ENCODE results near the gene RELL2.

The RELL2 gene

DNA sequence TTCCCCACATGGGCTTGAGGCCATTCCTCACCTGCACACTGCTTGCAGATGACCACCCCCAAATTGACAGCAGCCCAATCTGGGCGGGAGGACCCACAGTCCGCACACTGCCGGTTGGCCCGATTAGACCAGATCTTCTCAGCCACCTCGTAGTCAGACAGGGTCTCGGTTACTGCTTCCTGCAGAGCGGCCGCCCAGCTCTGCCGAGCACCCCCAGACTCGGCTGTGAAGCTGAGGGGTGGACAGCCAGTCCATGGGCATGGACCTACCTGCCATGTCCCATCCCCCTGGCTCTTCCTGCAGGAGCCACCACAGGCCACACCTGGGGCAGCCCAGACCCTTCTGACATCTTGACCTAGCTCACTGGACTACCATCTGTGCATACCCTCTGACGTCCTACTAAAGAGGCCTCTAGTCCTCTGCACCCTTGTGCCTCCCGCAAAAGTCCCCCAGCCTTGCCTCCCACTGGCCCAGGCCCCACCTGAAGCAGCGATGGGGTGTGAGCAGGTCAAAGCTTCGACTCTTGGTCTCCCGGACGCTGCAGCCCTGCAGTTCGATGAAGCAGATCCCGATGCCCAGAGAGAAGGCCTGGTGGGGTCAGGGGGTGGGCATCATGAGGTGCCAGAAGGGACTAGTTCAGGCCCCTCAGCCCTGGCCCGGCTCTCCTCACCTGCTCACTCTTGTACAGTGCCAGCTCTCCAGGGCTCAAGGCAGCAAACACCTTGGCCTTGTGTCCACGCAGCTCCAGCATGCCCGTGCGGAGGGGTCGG lies 35.5 kb downstream of the RELL2 start:
- no peak for DNase-seq (ENCODE audit: low read depth)
- in situ Hi-C loops (cut with HindIII; ENCODE audit: low sequenced_read_pairs): no loop called here
- TF ChIP-seq, protein P1, sequence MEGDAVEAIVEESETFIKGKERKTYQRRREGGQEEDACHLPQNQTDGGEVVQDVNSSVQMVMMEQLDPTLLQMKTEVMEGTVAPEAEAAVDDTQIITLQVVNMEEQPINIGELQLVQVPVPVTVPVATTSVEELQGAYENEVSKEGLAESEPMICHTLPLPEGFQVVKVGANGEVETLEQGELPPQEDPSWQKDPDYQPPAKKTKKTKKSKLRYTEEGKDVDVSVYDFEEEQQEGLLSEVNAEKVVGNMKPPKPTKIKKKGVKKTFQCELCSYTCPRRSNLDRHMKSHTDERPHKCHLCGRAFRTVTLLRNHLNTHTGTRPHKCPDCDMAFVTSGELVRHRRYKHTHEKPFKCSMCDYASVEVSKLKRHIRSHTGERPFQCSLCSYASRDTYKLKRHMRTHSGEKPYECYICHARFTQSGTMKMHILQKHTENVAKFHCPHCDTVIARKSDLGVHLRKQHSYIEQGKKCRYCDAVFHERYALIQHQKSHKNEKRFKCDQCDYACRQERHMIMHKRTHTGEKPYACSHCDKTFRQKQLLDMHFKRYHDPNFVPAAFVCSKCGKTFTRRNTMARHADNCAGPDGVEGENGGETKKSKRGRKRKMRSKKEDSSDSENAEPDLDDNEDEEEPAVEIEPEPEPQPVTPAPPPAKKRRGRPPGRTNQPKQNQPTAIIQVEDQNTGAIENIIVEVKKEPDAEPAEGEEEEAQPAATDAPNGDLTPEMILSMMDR (IDR thresholded peaks at IDR 0.05; ENCODE audit: low read depth, low read length, missing control alignments): no peak
- H3K4me3 ChIP-seq (ENCODE audit: low read depth, low read length): no peak overlapping the region

DNA sequence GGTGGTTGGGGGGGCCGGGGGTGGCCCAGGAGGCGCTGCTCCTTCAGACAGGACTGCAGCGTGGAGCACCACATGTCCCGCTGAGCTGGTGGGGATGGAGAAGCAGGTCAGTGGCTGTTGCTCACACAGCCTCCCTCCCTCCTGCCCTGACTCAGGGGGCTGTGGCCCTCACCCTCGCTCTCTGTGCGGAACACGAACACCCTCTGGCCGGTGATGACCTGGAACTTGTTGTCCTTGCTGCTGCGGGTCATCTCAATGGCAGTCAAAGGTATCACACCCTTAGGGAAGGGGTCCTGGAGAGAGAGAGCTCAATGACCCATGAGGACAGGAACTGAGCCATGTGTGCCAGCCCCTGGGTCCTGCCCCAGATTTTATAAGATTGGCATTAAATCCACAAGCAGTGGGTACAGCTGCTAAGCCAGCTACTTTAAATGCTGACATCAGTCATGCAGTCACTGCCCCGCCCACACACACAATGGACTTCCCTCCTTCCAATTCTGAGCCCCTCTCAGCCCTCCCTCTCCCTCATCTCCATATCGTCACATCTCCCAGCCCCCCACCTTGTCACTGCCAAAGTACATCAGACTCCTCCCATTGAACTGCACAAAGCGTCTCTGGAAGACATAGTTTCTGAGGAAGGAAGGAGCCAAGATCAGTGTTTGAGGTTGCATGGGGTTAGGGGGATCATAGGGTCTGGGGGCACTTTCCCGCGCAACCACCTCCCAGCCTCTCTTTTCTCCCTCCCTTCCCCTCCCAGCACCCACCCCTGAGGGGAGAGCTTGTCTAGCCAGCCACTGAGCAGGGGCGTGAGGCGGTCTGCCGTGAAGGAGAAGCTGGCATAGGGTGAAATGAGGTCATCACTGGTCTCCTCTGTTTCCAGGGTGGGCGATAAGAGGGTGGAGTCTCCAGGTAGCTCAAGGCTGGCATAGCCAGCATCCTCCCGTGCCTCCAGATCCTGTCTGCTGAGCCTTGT lies 36.3 kb downstream of the RELL2 start:
- no peak for DNase-seq (ENCODE audit: low read depth)

DNA sequence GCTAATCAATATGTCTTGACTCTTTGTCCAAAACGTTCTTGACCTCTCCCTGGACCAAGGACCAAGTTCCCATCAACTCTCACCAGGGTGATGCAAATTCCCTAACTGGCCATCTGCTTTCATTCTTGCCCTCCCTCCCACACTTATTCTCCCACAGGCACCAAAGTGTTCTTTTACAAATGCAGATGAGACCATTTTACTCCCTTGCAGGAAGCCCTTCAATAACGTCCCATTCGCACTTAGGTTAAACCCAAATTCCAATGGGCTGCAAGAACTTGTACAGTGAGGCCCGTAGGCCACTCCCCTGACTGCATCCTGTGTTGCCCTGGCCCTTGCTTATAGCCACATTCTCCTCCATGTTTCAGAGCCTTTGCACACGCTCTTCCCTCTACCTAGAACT lies 38.0 kb downstream of the RELL2 start:
- in situ Hi-C loops (cut with HindIII; ENCODE audit: low sequenced_read_pairs): no loop called here

More for the DNA sequence above, 36.3 kb downstream of the RELL2 start:
- TF ChIP-seq, protein P1 (IDR thresholded peaks at IDR 0.05; ENCODE audit: low read depth, low read length, missing control alignments): no peak
- H3K4me3 ChIP-seq (ENCODE audit: low read depth, low read length): no peak overlapping the region
- in situ Hi-C loops (cut with HindIII; ENCODE audit: low sequenced_read_pairs): no loop called here

DNA sequence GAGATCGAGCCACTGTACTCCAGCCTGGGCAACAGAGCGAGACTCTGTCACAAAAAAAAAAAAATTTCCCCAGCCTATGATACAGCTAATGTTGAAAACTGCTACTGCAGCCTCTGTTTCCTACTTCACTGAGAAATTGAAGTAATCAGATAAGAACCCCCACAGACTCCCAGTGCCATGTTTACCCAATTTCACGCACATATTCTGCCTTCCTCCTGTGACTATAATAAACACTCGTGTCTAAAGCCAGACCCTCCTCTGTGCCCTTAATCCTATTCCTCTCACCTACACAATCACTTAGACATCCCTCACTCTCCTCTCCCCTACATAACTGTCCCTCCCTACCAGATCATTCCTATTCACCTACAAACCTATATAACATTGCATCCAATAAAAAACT lies 38.9 kb downstream of the RELL2 start:
- H3K4me3 ChIP-seq (ENCODE audit: low read depth, low read length): no peak overlapping the region
- in situ Hi-C loops (cut with HindIII; ENCODE audit: low sequenced_read_pairs): no loop called here
- TF ChIP-seq, protein P1 (IDR thresholded peaks at IDR 0.05; ENCODE audit: low read depth, low read length, missing control alignments): no peak
- no peak for DNase-seq (ENCODE audit: low read depth)

More for the DNA sequence above, 38.0 kb downstream of the RELL2 start:
- TF ChIP-seq, protein P1 (IDR thresholded peaks at IDR 0.05; ENCODE audit: low read depth, low read length, missing control alignments): no peak
- H3K4me3 ChIP-seq (ENCODE audit: low read depth, low read length): no peak overlapping the region
- DNase-seq (ENCODE audit: low read depth): no peak

DNA sequence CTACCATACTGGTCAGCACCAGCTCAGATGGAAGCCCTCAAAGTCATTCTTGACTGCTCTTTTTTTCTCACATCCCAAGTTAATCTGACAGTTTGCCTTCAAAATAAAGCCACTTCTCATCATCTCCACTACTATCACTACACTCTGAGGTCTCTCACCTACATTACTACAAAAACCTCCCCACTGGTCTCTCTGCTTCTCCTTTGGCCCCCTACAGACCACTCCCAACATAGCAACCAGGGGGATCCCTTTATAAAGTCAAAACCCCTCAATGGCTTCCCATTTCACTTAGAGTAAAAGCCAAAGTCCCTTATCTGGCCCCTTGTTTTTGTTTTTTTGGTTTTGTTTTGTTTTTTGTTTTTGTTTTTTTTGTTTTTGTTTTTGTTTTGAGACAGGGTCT lies 40.6 kb downstream of the RELL2 start:
- DNase-seq (ENCODE audit: low read depth): no peak
- no peak overlapping the region for H3K4me3 ChIP-seq (ENCODE audit: low read depth, low read length)
- TF ChIP-seq, protein P1 (IDR thresholded peaks at IDR 0.05; ENCODE audit: low read depth, low read length, missing control alignments): peak; percentile 45
- in situ Hi-C loops (cut with HindIII; ENCODE audit: low sequenced_read_pairs): no loop called here

DNA sequence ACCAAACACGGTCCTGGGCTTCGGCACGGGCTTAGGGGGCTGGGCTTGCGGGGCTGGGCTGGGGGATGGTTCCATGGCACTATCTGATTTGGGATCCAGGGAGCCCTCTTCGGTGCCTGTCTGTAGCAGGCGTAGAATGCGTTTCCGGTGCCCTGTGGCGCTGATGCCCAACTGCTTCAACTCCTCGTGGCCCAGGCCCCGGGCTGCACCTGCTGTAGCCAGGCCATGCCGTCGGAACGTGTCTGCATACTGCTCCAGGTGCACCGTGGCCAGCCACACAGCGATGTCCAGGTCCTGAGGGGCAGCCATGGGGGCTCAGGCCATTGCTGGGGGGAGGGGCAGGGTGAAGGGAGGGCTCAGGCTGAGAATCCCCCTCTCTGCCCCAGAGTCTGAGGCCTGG lies 43.4 kb downstream of the RELL2 start:
- in situ Hi-C loops (cut with HindIII; ENCODE audit: low sequenced_read_pairs): loop anchor here (5.0 kb wide), 1 partner anchor 52 kb away; no protein-coding TSS in a partner anchor
- TF ChIP-seq, protein P1 (IDR thresholded peaks at IDR 0.05; ENCODE audit: low read depth, low read length, missing control alignments): no peak
- H3K4me3 ChIP-seq (ENCODE audit: low read depth, low read length): no peak overlapping the region
- no peak for DNase-seq (ENCODE audit: low read depth)
